Osteocyte (in vitro differentiated cells): ENCODE measurements around the gene CMBL. TPM values are rescaled to one million over a fixed set of nuclear protein-coding genes. Genes with fewer than 3 reads are reported as not detected.

ENCODE experiments used
- DNase-seq: peaks from one replicate; pipeline ENCODE4 v3.0.0; 2021; ENCODE audit warnings: mixed read lengths; ENCODE audit not compliant: unreplicated experiment; ENCODE audit errors: extremely low spot score
- H3K27ac Mint-ChIP-seq: one replicate; pipeline ENCODE4 v1.8.0; 2021; ENCODE audit warnings: mild to moderate bottlenecking, mixed read lengths; ENCODE audit not compliant: unreplicated experiment
- H3K27me3 Mint-ChIP-seq: one replicate; pipeline ENCODE4 v1.8.0; 2021; ENCODE audit warnings: mixed read lengths; ENCODE audit not compliant: unreplicated experiment
- H3K36me3 Mint-ChIP-seq: one replicate; pipeline ENCODE4 v1.8.0; 2021; ENCODE audit warnings: mixed read lengths; ENCODE audit not compliant: unreplicated experiment
- H3K4me1 Mint-ChIP-seq: one replicate; pipeline ENCODE4 v1.8.0; 2021; ENCODE audit warnings: mixed read lengths; ENCODE audit not compliant: unreplicated experiment
- H3K4me3 Mint-ChIP-seq: one replicate; pipeline ENCODE4 v1.8.0; 2021; ENCODE audit warnings: mild to moderate bottlenecking, moderate library complexity, mixed read lengths; ENCODE audit not compliant: unreplicated experiment
- H3K9me3 Mint-ChIP-seq: one replicate; pipeline ENCODE4 v1.8.0; 2021; ENCODE audit warnings: mixed read lengths; ENCODE audit not compliant: unreplicated experiment
- total RNA-seq: library from RNA; stranded (reverse); gene quantifications from 2 replicates; pipeline ENCODE4 v1.2.1, GENCODE V29; 2021
- TF ChIP-seq, protein P1 (sequence below): fragments of 200-600 bp; sonication (generic); IDR thresholded peaks from 2 replicates; pipeline ENCODE4 v1.5.0; 2021; ENCODE audit warnings: antibody characterized with exemption, mild to moderate bottlenecking, moderate library complexity

Gene CMBL
- total RNA-seq, 1 donor from 2014 or later, result 23.3 TPM

DNA sequence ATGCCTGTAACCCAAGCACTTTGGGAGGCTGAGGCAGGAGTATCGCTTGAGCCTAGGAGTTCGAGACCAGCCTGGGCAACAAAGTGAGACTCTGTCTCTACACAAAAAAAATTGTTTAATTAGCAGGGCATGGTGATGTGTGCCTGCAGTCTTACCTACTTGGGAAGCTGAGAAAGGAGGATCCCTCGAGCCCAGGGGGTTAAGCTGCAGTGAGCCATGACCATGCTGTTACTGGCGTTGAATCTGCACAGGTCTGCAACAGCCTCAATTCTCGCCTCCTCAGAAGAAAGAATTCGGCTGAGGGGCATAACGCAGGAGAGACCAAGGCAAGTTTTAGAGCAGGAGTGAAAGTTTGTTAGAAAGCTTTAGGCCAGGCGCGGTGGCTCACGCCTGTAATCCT is 39.6 kb downstream of the CMBL start:
- Mint-ChIP-seq H3K27ac (no peak overlapping the region), H3K4me3 (no peak overlapping the region), H3K36me3 (peaks cover 17% of the 10 kb centered on the region), H3K27me3 (no peaks in the 10 kb centered on the region), H3K4me1 (peaks cover 22% of the 10 kb centered on the region), H3K9me3 (no peaks in the 10 kb centered on the region)
- TF ChIP-seq, protein P1, sequence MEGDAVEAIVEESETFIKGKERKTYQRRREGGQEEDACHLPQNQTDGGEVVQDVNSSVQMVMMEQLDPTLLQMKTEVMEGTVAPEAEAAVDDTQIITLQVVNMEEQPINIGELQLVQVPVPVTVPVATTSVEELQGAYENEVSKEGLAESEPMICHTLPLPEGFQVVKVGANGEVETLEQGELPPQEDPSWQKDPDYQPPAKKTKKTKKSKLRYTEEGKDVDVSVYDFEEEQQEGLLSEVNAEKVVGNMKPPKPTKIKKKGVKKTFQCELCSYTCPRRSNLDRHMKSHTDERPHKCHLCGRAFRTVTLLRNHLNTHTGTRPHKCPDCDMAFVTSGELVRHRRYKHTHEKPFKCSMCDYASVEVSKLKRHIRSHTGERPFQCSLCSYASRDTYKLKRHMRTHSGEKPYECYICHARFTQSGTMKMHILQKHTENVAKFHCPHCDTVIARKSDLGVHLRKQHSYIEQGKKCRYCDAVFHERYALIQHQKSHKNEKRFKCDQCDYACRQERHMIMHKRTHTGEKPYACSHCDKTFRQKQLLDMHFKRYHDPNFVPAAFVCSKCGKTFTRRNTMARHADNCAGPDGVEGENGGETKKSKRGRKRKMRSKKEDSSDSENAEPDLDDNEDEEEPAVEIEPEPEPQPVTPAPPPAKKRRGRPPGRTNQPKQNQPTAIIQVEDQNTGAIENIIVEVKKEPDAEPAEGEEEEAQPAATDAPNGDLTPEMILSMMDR, result no peak
- no peak for DNase-seq

DNA sequence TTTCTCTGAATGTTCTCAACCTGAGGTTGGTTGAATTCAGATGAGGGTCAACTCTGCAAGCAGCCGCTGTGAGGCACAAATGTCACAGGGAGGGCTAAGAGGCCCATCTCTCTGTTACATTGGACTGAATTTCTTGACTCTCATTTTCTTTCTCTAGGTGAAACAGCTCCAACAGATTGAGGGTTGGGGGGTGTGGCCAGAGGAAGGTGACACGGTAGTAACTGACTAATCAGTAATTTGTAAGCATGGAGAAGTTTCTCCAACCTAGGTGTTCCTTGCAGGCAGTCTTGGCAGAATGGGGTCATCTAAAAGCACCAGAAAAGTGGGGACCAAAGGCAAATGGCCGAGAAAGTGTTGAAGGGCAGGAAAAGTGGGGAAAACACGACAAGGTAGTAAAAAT is 40.9 kb downstream of the CMBL start:
- Mint-ChIP-seq H3K4me3 (no peak overlapping the region), H3K9me3 (no peaks in the 10 kb centered on the region), H3K27me3 (no peaks in the 10 kb centered on the region), H3K4me1 (peaks cover 19% of the 10 kb centered on the region), H3K36me3 (peaks cover 27% of the 10 kb centered on the region), H3K27ac (no peak overlapping the region)
- no peak for DNase-seq
- TF ChIP-seq, protein P1, result no peak

DNA sequence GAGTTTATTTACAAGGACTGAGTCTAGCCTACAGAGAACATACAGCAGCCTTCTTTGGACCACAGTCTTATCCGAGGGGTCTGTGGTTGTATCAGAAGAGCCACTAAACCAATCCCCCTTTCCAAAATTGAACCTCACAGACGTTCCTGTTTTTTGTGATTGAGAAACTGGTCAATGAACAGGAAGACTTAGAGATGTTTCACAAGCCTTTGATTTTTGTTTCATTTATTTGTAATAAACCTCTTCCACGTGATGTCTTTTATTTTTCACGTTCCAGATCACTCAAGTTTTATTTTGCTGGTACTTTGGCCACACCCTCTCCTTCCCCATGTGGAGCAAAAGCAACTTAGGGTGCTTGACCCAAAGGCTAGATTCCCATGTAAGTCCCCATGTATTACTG is 41.6 kb downstream of the CMBL start:
- TF ChIP-seq, protein P1, result no peak
- no peak for DNase-seq
- Mint-ChIP-seq H3K36me3 (peaks cover 30% of the 10 kb centered on the region), H3K27ac (no peak overlapping the region), H3K4me1 (peaks cover 19% of the 10 kb centered on the region), H3K9me3 (no peaks in the 10 kb centered on the region), H3K4me3 (no peak overlapping the region), H3K27me3 (no peaks in the 10 kb centered on the region)

DNA sequence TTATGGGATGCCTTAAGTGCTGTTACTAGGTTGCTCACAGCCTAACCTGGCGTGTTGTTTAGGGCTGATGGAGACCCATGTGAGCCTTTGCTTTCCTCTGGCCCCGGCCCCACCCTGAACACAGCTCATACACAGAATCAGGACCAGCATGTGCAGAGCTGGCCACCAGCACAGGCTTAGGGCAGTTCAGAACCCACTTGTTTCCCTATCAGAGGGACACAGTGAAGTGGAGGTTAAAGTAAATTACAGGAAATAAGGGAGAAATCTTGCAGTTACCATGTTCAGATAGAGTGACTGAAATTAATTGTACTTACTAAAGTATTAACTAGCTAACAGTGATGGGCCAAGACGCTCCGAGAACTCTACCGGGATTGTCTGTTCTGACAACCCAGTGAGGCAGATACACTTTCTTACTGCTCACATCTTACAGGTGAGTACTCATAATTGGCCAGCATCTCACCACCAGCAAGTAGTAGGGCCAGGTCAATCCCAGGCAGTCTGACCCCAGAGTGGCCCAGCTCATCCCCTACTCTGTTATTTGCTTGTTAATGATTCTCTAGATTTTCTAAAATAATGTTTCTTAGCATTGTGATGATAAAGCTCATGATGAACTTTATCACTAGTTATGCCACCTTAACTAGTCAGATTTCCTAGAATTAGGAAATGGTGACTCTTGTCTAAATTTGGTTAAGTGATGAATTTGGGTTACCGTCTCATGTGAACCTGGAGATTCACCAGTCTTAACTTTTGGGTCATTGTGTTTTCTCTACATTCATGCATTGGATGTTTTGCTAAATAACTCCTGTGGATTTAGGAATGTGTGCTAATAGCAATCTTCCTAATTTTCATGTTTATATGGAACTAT is 42.2 kb downstream of the CMBL start:
- DNase-seq, result no peak
- Mint-ChIP-seq H3K36me3 (peaks cover 33% of the 10 kb centered on the region), H3K4me3 (no peak overlapping the region), H3K4me1 (peaks cover 19% of the 10 kb centered on the region), H3K27ac (no peak overlapping the region), H3K27me3 (no peaks in the 10 kb centered on the region), H3K9me3 (no peaks in the 10 kb centered on the region)
- TF ChIP-seq, protein P1, result no peak

DNA sequence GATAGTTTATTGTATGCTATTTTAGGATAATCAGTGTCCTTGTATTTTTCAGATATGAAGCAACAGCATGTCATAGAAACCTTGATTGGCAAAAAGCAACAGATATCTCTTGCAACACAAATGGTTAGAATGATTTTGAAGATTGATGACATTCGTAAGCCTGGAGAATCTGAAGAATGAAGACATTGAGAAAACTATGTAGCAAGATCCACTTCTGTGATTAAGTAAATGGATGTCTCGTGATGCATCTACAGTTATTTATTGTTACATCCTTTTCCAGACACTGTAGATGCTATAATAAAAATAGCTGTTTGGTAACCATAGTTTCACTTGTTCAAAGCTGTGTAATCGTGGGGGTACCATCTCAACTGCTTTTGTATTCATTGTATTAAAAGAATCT is 43.1 kb downstream of the CMBL start:
- H3K27ac Mint-ChIP-seq, result no peak overlapping the region
- no peaks in the 10 kb centered on the region for H3K27me3 Mint-ChIP-seq
- no peak for DNase-seq
- no peaks in the 10 kb centered on the region for H3K9me3 Mint-ChIP-seq
- H3K36me3 Mint-ChIP-seq, result peaks cover 41% of the 10 kb centered on the region
- no peak overlapping the region for H3K4me3 Mint-ChIP-seq
- TF ChIP-seq, protein P1, result no peak
- peaks cover 19% of the 10 kb centered on the region for H3K4me1 Mint-ChIP-seq
